NCI-H1417 (cell line): ENCODE results near the gene PHACTR2.
"Not testable (repeated sequence)": the region's sequence is repeated elsewhere in the genome, so short reads cannot be mapped to it uniquely, and the experiment has no call there.

Source experiments
- DNase-seq, 3 experiments: peaks; one replicate each; lab custom pipeline; 2025; lab: John Stamatoyannopoulos, UW

PHACTR2 gene

DNA sequence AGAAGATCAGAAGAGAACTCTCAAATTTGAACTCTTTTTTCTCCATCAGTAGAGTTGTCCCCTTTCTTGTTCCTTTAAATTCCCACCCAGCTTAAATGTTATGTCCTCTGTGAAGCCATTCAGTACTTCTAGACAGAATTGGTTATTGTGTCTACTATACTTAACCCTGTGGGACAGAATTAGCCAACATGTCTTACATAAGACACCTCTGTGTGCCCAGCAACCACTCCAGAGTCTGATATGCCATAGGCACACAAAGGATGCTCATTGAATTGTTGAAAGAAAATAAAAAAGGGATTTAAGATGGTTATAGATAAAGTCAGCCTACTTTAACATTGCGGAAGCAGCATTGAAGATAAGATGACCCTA lies 88.4 kb downstream of the PHACTR2 start:
- no peak for DNase-seq

DNA sequence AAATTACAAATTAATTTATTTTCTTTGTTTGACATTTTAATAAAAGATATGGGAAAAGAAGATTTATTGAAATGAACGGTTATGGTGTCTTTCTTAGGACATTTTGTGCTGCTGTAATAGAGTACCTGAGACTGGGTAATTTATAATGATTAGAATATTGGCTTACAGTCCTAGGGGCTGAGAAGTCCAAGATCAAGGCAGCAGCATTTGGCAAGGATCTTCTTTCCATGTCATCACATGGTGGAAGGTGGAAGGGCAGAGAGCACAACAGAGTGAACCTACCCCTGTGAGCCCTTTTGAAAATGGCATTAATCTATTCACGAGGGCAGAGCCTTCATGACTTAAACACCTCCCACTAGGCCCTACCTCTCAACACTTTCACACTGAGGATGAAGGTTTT lies 89.7 kb downstream of the PHACTR2 start:
- DNase-seq: no peak

DNA sequence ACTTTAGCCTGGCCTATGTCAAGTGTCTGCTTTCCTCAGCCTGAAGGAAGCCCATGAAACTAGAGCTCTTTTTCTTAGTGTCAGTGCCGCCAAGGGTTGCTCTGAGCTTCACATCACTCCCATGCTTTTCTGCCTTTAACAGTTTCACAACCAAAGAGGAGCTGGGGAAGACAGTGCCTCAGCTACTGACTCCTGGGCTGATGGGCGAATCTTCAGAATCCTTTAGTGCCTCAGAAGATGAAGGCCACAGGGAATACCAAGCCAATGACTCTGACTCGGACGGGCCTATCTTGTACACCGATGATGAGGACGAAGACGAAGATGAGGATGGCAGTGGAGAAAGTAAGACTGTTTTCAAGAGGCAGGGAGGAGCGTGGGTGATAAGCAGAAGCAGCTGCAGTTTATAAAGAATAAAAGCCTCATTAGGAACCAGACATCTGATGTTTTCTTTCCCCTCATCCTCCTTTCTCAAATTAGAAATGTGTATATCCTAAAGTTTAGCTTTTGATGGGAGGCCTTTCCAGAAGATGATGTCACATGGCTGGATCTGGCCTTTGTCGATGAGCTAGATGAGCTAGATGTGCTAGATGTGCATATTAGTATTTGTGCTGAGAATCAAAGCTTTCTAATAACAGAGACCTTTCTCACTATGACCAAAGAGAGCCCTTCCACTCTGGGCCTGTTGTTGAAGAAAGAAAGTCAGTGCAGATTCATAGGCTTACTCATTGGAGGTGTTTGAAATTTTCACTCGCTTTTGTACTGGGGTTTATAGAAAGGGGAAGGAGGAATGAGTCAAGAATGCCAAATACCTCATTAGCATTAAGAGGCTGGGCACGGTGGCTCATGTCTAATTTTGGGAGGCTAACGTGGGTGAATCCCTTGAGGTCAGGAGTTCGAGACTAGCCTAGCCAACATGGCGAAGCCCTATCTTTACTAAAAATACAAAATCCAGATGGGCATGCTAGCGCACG lies 94.6 kb downstream of the PHACTR2 start:
- DNase-seq: no peak

DNA sequence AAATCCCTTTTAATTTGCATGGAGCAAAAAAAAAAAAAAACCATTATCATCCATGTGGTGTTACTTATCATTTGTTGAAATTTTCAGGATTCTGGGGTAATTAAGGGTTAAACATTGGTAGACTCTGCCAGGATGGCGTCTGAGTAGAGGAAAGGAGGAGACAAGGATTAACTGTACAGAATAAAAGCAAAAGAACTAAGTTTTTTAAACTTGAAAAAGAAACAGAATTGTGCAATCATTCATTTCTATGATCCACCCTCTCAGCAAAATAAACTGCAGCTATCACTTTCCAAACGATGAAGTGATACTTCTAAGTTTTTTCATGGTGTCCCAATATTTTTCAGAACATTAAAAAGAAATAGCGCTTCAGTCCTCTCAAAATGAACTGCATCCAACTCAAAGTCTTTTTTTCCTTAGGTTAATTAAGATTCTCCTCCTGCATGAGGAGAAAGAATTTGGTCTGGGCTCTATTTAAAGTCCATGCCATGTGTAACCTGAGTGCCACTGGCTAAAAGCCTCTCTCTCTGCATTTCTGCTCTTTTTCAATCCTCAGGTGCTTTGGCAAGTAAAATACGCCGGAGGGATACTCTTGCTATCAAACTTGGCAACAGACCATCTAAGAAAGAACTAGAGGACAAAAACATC lies 95.9 kb downstream of the PHACTR2 start:
- no peak for DNase-seq

DNA sequence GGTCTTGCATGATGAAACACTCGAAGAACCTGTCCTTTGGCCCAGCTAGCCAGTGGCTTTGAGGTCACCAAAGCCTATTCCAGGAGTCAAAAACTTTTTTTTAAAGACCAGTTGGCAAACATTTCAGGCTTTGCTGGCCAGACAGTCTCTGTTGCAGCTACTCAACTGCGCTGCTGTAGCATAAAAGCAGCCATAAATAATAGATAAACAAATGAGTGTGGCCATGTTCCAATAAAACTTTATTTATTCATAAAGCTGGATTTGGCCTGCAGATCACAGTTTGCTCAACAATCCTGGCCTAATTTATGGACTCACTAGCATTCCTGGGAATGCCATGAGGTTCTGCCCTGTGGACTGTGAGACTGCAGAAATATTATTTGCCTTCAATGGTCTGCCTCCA lies 96.6 kb downstream of the PHACTR2 start:
- no peak for DNase-seq

DNA sequence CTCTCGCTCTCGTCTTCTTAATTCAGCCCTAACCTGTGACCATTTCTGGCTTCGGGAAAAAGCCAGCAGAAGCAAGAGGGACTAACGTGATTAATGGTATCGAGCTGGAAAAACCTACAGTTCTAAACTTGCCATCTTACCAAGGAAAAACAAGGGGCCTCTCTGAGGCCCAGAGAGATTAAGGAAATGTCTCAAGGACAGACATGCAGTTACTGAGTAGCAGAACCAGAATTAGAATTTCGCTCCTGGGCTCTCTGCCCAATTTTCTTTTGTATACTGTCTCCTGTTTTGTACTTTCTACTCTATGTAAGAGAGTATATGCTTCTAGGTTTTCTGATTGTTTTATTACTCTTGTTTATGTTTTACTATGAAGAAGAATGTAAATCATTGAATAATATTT lies 97.6 kb downstream of the PHACTR2 start:
- DNase-seq: no peak

DNA sequence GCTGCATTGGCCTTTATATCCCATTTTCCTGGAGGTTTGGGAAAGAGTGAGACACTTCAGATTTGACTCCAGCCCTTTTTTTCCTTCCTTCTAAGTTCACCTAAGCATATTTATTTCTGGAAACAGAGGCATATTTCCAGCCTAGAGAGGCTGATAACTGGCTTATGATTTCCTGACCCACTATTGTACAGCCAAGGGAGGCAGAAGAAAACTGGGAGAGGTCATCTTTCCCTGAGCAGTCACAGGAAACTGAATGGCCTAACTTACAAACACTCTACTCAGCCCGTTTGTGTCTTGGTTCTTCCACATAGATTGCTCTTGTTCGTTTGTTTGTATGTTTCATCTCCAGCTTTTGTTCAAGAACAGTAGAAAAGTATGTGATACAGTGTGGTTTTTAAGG lies 101.2 kb downstream of the PHACTR2 start:
- DNase-seq: no peak

DNA sequence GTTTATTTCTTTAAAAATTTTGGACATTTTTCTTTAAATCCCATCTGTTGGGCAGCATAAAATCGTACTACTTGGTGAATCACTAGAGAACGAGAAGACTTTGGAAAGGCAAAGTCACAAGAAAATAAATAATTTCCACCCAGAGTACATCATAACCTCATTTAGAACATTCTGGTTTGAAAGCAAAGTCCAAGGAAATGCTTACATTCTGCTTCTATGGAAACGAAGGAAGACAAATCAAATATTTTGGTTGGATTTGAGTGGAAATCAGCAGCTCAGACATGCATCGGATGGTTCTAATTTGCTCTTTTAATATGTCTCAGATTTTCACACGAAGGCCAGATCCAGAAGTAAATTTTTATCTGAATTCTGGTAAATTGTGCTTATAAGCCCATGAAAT lies 104.7 kb downstream of the PHACTR2 start:
- no peak for DNase-seq

DNA sequence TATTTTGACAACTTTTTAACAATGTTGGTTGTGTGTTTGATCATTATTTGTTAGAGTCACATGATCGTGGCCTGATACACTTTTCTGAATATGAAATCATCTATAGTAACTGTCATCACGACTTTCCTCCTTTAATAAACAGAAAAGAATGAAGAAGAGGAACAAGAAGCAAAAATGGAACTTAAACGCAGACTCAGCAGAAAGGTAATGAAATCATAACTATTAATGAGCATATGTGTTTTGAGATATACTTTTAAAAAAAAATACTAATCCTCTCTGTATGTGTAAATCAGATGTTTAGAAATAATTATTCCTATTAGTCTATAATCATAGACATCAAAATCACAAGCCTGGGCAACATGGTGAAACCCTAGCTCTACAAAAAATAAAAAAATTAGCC lies 105.3 kb downstream of the PHACTR2 start:
- DNase-seq: no peak

DNA sequence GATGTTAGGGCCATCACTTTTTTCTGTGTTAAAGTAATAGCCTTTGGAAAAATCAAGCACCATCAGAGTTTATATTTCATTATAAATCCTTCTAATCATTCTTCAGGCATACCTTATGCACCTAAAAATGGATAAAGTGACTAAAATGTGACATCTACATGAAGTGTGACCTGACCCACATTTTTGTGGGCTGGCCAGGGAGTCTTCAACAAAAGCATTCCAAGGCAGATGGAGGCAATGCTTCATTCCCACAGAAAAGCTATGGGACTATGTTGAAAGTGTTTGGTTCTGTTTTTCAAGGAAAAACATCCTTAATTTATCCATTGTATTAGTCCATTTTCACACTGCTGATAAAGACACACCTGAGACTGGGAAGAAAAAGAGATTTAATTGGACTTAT lies 106.6 kb downstream of the PHACTR2 start:
- DNase-seq: no peak

DNA sequence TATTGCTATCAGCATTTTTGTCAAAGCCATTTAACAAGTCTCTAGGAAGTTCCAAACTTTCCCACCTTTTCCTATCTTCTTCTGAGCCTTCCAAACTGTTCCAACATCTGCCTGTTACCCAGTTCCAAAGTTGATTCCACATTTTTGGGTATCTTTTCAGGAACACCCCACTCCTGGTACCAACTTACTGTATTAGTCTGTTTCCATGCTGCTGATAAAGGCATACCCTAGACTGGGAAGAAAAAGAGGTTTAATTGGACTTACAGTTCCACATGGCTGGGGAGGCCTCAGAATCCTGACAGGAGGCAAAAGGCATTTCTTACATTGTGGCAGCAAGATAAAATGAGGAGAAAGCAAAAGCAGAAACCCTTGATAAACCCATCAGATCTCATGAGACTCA lies 108.6 kb downstream of the PHACTR2 start:
- DNase-seq: not testable (repeated sequence)

DNA sequence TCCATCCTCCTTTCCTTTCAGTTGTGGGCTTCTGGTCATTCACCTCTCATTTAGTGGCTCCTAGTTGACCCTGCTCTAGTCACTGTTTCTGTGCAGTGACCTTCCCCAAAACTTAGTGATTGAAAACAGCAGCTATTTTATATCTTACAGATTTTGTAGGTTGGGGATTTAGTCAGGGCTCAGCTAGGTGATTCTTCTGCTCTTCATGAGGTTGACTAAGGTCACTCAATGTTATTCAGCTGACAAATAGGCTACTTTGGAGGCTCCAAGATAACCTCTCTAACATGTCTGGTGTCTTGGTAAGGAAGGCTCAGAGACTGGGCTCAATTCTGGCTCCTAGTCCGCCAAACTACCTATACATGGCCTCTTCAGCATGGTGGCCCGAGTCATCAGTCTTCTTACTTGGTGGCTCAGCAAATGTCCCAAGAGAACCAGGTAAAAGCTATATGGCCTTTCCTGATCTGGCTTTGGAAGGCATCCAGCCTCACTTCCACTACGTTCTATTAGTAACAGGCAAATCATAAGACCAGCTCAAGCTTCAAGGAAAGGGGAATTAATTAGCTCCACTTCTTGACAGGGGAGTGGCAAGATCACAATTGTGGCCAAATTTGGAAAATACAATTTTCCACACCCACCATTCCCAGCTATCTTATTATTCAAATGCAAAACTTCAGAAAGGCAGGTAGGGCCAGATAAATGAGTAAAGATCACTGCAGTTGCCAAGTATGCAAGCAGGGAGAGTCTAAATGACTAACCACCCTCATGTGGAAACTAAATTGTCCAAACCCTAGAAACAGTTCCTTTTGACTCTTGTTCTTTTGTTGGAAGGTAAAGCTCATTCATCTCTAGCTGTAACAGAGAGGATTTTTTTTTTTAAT lies 114.9 kb downstream of the PHACTR2 start:
- DNase-seq: no peak

DNA sequence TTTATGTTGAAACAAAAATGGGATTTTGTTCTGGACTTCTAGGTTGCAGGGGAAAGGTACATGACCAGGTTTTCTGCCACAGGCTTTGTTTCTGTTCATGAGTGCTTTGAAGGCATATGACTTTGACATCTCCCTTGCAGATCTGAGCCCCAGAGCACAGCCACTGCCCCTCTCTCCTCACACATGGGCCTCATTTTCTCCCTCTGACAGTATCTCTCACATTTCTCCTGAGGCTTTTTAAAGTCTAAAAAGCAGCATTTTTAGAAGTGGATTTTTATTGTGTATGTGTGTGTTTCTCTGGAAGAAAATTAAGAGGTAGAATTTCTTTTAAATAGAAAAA lies 115.5 kb downstream of the PHACTR2 start:
- no peak for DNase-seq

DNA sequence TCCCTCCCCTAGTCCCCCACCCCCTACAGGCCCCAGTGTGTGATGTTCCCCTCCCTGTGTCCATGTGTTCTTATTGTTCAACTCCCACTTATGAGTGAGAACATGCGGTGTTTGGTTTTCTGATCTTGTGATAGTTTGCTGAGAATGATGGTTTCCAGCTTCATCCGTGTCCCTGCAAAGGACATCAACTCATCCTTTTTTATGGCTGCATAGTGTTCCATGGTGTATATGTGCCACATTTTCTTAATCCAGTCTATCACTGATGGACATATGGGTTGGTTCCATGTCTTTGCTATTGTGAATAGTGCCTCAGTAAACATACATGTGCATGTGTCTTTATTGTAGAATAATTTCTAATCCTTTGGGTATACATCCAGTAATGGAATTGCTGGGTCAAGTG lies 118.8 kb downstream of the PHACTR2 start:
- not testable (repeated sequence) for DNase-seq

DNA sequence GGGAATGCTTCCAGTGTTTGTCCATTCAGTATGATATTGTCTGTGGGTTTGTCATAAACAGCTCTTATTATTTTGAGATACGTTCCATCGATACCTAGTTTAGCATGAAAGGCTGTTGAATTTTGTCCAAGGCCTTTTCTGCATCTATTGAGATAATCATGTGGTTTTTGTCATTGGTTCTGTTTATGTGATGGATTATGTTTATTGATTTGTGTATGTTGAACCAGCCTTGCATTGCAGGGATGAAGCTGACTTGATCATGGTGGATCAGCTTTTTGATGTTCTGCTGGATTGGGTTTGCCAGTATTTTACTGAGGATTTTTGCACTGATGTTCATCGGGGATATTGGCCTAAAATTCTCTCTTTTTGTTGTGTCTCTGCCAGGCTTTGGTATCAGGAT lies 120.7 kb downstream of the PHACTR2 start:
- not testable (repeated sequence) for DNase-seq

DNA sequence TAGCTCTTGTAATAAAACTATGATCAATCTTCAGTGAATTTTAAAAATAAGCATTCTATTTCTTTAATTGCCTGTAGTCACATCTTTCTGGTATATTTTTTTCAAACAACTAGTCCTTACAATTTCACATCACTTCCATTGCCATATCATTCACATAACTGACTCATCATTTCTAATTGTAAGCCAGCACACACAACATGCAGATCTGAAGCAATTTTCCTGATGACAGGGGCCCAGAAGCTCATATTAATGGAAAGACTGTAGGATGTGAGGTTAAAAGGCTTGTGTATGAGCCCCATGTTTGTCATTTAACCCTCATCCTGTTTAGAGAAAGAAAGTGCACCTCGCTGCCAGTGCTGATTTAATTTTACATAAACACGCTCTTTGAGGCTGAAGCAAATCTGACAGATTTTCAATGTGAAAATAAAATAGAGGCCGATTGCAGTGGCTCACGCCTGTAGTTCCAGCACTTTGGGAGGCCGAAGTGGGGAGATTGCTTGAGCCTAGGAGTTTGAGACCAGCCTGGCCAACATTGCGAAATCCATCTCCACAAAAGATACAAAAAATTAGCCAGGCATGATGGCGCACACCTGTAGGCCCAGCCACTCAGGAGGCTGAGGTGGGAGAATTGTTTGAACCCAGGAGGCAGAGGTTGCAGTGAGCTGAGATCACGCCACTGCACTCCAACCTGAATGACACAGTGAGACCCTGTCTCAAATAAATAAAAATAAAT lies 125.2 kb downstream of the PHACTR2 start:
- no peak for DNase-seq

DNA sequence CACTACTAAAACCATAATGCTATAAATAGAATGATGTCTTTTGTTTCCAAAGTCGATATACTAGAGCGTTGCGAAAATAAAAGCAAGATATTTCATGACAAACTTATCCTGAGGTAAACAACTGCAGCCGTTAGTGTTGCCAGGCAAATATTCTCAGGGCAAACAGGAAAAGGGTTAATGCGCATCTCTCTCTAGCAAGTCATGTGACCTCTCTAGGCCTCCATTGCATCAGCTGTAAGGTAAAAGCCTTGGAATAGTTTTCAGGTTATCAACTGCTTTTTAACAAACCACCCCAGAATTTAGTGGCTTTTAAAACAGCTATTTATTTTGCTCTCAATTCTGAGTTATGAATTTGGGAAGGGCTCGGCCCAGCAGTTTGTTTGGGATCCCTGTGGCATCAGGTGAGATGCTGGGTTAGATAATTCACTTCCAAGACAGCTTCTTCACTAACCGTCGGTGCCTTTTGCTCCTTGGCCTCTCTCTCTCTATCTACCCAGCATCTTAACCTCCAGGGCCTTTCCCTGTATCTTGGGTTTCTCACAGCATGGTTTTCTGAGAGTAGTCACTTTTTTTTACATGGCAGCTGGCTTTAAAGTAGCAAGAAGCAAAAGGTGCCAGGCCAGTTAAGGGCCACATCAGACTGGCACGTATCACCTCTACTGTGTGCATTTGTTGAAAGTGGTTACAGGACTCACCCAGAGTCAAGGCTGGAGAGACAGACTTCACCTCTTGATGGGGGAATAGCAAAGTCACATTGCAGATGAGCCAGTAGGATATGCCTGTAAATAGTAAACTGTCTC lies 126.2 kb downstream of the PHACTR2 start:
- DNase-seq: no peak

DNA sequence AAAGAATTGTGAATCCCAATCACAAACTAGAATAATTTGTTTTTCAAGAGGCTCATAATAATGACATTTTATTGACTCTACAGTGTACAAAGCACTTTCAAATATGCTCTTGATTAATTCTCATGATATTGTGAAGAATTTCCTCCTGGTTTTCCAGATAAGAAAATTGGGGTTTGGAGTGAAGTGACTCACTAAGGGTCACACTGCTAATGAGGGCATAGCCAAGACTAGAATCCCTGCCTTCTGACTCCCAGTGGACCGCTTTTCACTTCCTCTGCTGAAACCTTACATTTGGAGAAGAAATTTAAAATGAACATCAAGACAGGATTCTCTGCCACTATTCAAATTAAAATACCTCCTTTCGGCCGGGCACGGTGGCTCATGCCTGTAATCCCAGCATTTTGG lies 127.1 kb downstream of the PHACTR2 start:
- no peak for DNase-seq

DNA sequence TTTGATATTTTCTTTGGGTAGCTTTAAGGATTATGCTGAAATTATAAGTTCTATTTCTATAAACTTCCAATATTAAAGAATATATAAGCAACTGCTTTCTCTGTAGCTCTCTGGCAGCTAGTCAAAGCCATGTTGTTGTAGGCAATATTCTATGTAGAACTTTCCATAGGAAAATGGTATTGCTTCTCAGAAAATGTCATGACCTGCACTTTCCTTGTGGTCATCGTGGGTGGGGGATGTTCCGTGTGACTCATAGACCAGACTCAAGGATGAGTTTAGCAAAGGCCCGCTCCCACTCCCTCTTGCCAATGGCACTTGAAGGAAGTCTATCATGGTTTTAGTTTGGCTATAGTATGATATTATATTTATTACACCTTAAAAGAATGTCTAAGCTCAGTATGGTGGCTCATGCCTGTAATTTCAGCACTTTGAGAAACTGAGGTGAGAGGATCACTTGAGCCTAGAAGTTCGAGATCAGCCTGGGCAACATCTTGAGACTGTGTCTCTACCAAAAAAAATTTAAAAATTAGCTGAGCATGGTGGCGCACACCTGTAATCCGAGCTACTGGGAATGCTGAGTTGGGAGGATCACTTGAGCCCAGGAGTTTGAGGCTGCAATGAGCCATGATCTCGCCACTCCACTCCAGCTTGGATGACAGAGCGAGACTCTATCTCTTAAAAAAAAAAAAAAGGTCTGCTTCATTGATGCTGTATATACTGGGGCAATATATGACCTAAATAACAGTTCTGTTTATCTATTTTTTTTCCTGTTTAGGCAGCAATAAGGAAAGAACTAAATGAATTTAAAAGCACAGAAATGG lies 128.7 kb downstream of the PHACTR2 start:
- DNase-seq: no peak

DNA sequence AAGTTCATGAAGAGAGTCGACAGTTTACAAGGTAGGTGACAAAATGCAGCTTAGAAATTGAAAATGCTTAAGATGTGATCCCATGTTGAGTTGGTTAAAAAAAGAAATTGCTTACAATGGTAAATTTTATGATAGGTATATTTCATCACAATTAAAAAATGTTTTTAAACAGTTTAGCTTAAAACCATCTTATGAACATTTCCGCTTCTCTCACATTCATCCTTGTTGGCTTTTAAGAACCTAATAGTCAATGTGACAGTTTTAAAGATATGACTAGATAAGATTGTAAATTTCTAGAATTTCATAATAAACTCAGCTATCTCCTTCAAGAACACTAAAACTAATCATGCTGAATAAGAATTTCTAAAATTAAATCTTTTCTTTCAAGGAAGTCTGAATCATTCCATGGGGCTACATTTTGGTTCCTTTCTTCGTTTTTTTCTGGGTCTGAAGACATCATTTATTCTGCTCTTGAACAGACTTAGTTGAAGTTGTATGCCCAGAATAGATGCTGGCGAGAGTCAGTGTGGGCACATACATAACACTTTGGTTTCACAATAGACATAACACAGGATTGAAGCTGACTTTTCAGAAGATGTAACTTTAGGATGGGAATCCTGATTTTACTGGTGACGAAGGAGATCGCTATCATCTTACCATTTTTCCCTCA lies 129.5 kb downstream of the PHACTR2 start:
- DNase-seq: no peak
